HG03432 (cell line): ENCODE data around the gene ZNF335.
"Not testable (repeated sequence)": the region's sequence is repeated elsewhere in the genome, so short reads cannot be mapped to it uniquely, and the experiment has no call there.

ENCODE experiments used
- ATAC-seq: cut with Tn5 transposase; IDR thresholded peaks from one replicate; pipeline ENCODE4 v1.9.1; 2021; ENCODE audit warnings: mild to moderate bottlenecking, moderate library complexity; ENCODE audit not compliant: unreplicated experiment

ZNF335 gene

GRCh38 chr20:45971425-45971674 is 653 bp downstream of the ZNF335 start:
- peak; percentile 23 for ATAC-seq

- peak; percentile 13 for ATAC-seq
Measured at GRCh38 chr20:45970646-45971424, 1.2 kb downstream of the ZNF335 start.

GRCh38 chr20:45969712-45970634 is 2.0 kb downstream of the ZNF335 start:
- ATAC-seq: no peak

GRCh38 chr20:45968801-45969711 is 2.9 kb downstream of the ZNF335 start:
- ATAC-seq: no peak

- no peak for ATAC-seq
Measured at GRCh38 chr20:45968081-45968671, 3.8 kb downstream of the ZNF335 start.

GRCh38 chr20:45967551-45968080 is 4.4 kb downstream of the ZNF335 start:
- ATAC-seq: no peak

GRCh38 chr20:45965169-45966002 is 6.6 kb downstream of the ZNF335 start:
- no peak for ATAC-seq

- no peak for ATAC-seq
Measured at GRCh38 chr20:45964006-45964400, 8.0 kb downstream of the ZNF335 start.

GRCh38 chr20:45963059-45964005 is 8.7 kb downstream of the ZNF335 start:
- ATAC-seq: no peak

GRCh38 chr20:45962031-45962755 is 9.8 kb downstream of the ZNF335 start:
- ATAC-seq: no peak

- no peak for ATAC-seq
Measured at GRCh38 chr20:45959956-45960630, 11.9 kb downstream of the ZNF335 start.

- ATAC-seq: no peak
Measured at GRCh38 chr20:45959126-45959525, 12.9 kb downstream of the ZNF335 start.

GRCh38 chr20:45958593-45958992 is 13.4 kb downstream of the ZNF335 start:
- ATAC-seq: no peak

GRCh38 chr20:45957021-45957941 is 14.7 kb downstream of the ZNF335 start:
- ATAC-seq: no peak

- ATAC-seq: not testable (repeated sequence)
Measured at GRCh38 chr20:45956326-45956725, 15.7 kb downstream of the ZNF335 start.

- no peak for ATAC-seq
Measured at GRCh38 chr20:45953672-45954071, 18.3 kb downstream of the ZNF335 start.
